C4-2B (cell line): ENCODE results near the gene SPN.

Experiments
- CTCF ChIP-seq: fragments of 450-650 bp; conservative IDR thresholded peaks from 2 replicates; pipeline ENCODE4 v1.5.1; 2017; ENCODE audit warnings: mild to moderate bottlenecking
- ZFX ChIP-seq: fragments of 450-650 bp; IDR thresholded peaks from 2 replicates; pipeline ENCODE4 v1.6.1; 2017

- TF ChIP-seq CTCF (no peak), ZFX (no peak)
These were observed 42.0 kb downstream of the SPN start for GRCh38 chr16:29705030-29705429.
